ENCODE data around the gene AKAP8.
"Not testable (repeated sequence)": the region's sequence is repeated elsewhere in the genome, so short reads cannot be mapped to it uniquely, and the experiment has no call there.

The AKAP8 gene

DNA sequence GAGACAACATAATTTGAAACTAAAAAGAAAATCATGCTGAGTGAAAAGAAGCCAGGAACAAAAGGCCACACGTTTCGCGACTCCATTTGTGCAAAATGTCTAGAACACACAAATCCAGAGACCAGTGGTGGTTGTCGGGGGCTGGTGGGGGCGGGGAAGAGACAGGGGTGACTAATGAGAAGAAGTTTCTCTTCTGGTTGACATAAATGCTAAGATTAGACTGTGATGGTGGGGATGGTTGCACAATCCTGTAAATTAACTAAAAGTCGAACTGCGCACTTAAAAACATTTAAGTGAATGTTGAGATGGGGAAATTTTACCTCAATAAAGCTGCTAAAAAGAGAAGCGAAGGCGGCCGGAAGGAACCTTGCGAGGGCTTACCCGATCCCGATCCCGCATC is 7.1 kb downstream of the AKAP8 start:
- no peak overlapping the region for H3K4me3 Mint-ChIP-seq
- no peaks in the 10 kb centered on the region for H3K27me3 Mint-ChIP-seq
- no peak for ATAC-seq
- peak overlapping the region; percentile 49 for H3K27ac Mint-ChIP-seq
- DNase-seq = no peak
- H3K4me1 Mint-ChIP-seq = peaks cover 21% of the 10 kb centered on the region
- peaks cover 24% of the 10 kb centered on the region for H3K36me3 Mint-ChIP-seq (ENCODE audit: low read depth)
- H3K9me3 Mint-ChIP-seq = no peaks in the 10 kb centered on the region

DNA sequence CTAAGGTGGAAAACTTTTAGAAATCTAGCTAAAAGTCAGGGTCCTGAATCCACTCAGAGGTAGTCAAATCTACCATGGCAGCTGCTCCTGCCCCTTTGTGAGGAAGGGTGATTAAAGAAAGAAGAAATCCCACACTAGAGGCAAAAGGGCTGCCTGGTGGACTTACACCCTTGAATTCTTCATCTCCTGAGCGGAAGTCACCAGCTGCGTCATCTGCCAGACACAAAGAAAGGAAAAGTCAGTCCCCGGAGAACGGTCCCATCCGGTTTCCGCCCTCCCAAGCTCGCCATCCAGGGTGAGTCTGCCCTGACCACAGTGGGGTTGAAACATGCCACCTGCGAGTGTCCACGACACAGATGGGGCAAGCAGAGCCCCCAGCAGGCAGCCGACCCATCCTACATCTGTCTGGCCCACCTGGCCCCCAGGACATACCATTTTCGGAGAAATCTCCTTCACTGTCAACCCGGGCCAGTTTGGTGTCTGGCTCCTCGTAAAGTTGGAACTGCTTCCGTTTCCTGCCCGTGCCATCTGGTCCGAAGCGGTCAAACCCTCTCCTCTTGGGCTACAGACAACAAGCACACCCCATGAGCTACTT is 7.7 kb downstream of the AKAP8 start:
- peaks cover 15% of the 10 kb centered on the region for H3K4me1 Mint-ChIP-seq
- H3K27ac Mint-ChIP-seq = no peak overlapping the region
- H3K4me3 Mint-ChIP-seq = no peak overlapping the region
- ATAC-seq (no peak), DNase-seq (no peak)
- H3K9me3 Mint-ChIP-seq = no peaks in the 10 kb centered on the region
- no peaks in the 10 kb centered on the region for H3K27me3 Mint-ChIP-seq
- H3K36me3 Mint-ChIP-seq (ENCODE audit: low read depth) = peaks cover 22% of the 10 kb centered on the region

- H3K4me3 Mint-ChIP-seq = no peak overlapping the region
- H3K27me3 Mint-ChIP-seq = no peaks in the 10 kb centered on the region
- no peak for DNase-seq
- ATAC-seq = no peak
- H3K4me1 Mint-ChIP-seq = peaks cover 9% of the 10 kb centered on the region
- no peak overlapping the region for H3K27ac Mint-ChIP-seq
- no peaks in the 10 kb centered on the region for H3K9me3 Mint-ChIP-seq
- H3K36me3 Mint-ChIP-seq (ENCODE audit: low read depth) = peaks cover 27% of the 10 kb centered on the region
Observed at GRCh38 chr19:15371119-15371518, 8.5 kb downstream of the AKAP8 start.

DNA sequence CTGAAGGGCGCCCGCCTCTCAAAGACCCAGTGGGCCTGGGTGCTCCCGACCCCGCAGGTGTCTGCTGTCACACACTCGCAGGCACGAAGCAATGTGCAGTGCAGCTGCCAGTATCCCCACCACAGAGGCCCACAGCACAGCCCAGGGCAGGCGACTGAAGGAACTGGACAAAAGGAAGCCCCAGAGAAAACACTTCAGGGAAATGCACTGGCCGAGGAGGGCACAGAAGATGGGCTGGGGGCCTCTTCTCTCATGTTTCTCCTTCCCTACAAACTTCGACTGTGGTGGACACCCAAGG is 10.0 kb downstream of the AKAP8 start:
- ATAC-seq (no peak), DNase-seq (no peak)
- no peak overlapping the region for H3K4me3 Mint-ChIP-seq
- no peaks in the 10 kb centered on the region for H3K27me3 Mint-ChIP-seq
- H3K36me3 Mint-ChIP-seq (ENCODE audit: low read depth) = peaks cover 27% of the 10 kb centered on the region
- peaks cover 6% of the 10 kb centered on the region for H3K4me1 Mint-ChIP-seq
- no peaks in the 10 kb centered on the region for H3K9me3 Mint-ChIP-seq
- no peak overlapping the region for H3K27ac Mint-ChIP-seq

DNA sequence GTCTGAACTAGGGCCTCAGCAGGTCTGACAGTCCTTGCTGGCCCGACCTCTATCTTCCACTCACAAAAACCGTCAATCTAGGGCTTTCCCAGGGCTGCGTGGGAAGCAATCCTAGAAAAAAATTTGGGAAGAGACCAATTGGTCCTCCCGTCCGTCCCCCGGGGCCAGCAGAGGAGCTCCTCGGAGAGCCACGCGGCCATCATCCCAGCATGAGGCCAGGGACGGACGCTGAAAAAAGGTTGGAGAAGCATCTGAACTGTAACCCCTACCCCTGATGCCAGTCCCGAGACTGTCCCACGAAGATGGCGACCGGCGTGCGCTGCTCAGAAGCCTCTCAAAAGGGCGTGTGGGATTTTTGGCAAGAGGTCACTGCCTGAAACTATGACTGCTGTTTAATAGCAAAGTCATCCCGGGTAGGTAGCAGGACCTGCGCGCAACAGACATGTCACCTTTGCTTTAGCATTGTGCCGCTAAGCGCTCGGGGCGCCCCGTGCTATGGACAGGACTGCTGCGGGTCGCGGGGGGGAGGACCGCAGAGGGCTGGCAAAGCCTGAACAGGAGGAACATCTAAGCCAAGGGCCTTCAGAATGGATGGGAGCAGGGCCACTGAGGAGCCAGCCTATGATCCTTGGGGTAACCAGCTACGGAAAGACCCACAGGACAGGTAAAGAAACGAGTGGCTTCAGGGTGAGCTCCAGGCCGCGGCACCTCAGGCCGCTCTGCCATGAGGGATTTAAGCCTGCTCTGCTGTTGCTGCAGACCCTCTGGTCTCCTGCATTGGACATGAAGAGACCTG is 10.6 kb downstream of the AKAP8 start:
- H3K27me3 Mint-ChIP-seq = no peaks in the 10 kb centered on the region
- H3K27ac Mint-ChIP-seq = peak overlapping the region; percentile 11
- ATAC-seq (no peak), DNase-seq (no peak)
- H3K36me3 Mint-ChIP-seq (ENCODE audit: low read depth) = peaks cover 27% of the 10 kb centered on the region
- H3K4me3 Mint-ChIP-seq = no peak overlapping the region
- peaks cover 6% of the 10 kb centered on the region for H3K4me1 Mint-ChIP-seq
- no peaks in the 10 kb centered on the region for H3K9me3 Mint-ChIP-seq

DNA sequence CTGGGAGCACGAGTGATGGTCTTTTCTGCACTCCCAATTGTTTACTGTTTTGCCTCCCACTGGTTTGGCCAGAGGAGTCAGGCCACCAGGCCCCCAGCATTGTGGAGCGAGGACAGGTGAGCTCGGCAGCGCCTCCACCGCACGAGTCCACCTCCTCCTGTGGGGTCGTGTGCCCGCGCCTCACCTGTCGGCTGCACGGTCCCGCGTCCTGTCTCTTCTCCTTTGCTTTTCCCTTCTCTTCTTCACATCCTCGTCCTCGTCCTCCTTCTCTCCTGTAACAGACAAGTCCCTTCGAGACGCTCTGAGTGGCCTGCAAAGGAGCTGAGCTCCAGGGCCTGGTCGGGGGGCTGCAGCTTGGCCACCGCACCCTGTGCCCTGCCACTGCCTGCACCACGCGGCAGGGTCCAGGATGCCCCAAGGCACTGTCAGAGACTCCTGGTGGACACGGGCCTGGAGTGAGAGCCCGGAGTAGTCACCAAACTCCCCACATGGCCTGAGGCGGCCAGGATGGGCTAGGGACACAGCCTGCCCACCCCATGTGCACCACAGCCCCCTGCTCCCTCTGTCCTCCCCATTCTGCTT is 11.4 kb downstream of the AKAP8 start:
- Mint-ChIP-seq H3K4me3 (no peak overlapping the region), H3K36me3 (ENCODE audit: low read depth) (peaks cover 29% of the 10 kb centered on the region)
- ATAC-seq = peak; percentile 8

GRCh38 chr19:15367439-15367838 is 12.1 kb downstream of the AKAP8 start:
- ATAC-seq (no peak), DNase-seq (no peak)

More for the DNA sequence above, 11.4 kb downstream of the AKAP8 start:
- H3K9me3 Mint-ChIP-seq = no peaks in the 10 kb centered on the region
- no peaks in the 10 kb centered on the region for H3K27me3 Mint-ChIP-seq
- no peak for DNase-seq
- peak overlapping the region; percentile 11 for H3K27ac Mint-ChIP-seq
- peaks cover 5% of the 10 kb centered on the region for H3K4me1 Mint-ChIP-seq

GRCh38 chr19:15365264-15365663 is 14.3 kb downstream of the AKAP8 start:
- Mint-ChIP-seq H3K4me3 (no peak overlapping the region), H3K27me3 (no peaks in the 10 kb centered on the region), H3K9me3 (no peaks in the 10 kb centered on the region), H3K4me1 (no peaks in the 10 kb centered on the region), H3K36me3 (ENCODE audit: low read depth) (peaks cover 32% of the 10 kb centered on the region), H3K27ac (no peak overlapping the region)
- DNase-seq = no peak
- ATAC-seq = no peak

More at GRCh38 chr19:15367439-15367838, 12.1 kb downstream of the AKAP8 start:
- Mint-ChIP-seq H3K27me3 (no peaks in the 10 kb centered on the region), H3K36me3 (ENCODE audit: low read depth) (peaks cover 26% of the 10 kb centered on the region), H3K9me3 (no peaks in the 10 kb centered on the region), H3K27ac (no peak overlapping the region), H3K4me1 (peaks cover 2% of the 10 kb centered on the region), H3K4me3 (no peak overlapping the region)

DNA sequence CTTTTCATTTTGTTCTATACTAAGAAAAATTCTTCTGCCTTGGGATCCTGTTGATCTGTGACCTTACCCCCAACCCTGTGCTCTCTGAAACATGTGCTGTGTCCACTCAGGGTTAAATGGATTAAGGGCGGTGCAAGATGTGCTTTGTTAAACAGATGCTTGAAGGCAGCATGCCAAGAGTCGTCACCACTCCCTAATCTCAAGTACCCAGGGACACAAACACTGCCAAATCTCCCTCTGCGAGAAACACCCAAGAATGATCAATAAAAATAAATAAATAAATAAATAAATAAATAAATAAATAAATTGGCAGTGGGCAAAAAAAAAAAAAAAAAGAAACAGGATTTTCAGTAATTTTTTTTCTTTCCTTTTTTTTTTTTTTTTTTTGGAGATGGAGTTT is 15.8 kb downstream of the AKAP8 start:
- H3K27ac Mint-ChIP-seq, H3K9me3 Mint-ChIP-seq, H3K27me3 Mint-ChIP-seq, H3K4me1 Mint-ChIP-seq, ATAC-seq, H3K4me3 Mint-ChIP-seq, DNase-seq: not testable (repeated sequence)
- peaks cover 37% of the 10 kb centered on the region for H3K36me3 Mint-ChIP-seq (ENCODE audit: low read depth)

- not testable (repeated sequence) for ATAC-seq, H3K27ac Mint-ChIP-seq, H3K27me3 Mint-ChIP-seq, H3K9me3 Mint-ChIP-seq, H3K4me3 Mint-ChIP-seq, DNase-seq, H3K4me1 Mint-ChIP-seq
- peaks cover 42% of the 10 kb centered on the region for H3K36me3 Mint-ChIP-seq (ENCODE audit: low read depth)
Observed at GRCh38 chr19:15363048-15363447, 16.5 kb downstream of the AKAP8 start.

DNA sequence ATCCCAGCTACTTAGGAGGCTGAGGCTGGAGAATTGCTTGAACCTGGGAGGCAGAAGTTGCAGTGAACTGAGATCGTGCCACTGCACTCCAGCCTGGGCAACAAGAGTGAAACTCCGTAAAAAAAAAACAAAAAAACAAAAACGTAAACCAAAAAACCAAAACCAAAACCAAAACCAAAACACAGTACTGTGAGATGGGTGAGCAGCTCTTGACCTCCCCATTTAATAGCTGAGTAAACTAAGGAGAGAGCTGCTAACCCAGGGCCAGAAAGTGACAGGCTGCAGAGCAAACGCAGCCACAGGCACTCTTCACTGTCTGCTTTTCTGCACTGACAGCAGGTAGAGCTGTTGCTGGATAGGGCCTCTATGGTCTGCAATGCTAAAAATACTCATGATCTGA is 19.6 kb downstream of the AKAP8 start:
- H3K27me3 Mint-ChIP-seq, H3K9me3 Mint-ChIP-seq, H3K4me3 Mint-ChIP-seq, ATAC-seq, H3K4me1 Mint-ChIP-seq, H3K27ac Mint-ChIP-seq, DNase-seq: not testable (repeated sequence)
- peaks cover 48% of the 10 kb centered on the region for H3K36me3 Mint-ChIP-seq (ENCODE audit: low read depth)

DNA sequence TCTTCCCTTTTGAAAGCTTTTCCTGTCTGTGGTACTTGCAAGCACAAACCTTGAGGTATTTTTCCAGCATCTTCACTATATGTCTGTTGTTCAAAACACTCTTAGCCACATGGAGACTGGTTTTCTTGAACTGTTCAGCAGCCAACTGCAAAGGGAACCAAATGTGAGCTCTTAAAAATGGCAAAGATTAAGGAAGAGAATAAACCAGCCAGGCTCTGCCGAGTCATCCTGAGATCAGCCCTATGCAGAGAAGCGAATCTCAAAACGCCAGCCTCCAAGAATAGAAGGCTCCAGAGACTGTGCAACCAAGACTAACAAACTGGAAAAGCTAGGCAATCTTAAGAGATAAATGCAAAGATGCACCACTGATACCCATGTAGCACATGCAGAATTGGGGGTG is 20.7 kb downstream of the AKAP8 start:
- peak overlapping the region; percentile 64 for H3K27ac Mint-ChIP-seq
- ATAC-seq = no peak

DNA sequence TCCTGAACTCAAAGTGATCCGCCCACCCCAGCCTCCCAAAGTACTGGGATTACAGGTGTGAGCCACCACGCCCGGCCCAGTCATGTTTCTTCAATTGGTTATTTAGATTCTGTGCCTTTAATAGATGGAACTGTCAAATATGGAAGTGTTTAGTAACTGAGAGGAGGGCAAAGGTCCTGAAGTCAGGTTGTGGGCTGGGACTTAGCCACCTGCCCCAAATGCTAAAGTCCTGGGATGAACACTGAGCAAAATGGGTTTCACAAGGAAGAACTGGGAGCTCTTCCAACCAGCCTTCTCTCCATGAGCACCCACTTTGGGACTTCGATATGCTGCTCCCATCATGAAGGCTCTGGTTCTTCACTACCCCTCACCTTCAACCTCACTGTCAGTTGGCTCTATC is 21.7 kb downstream of the AKAP8 start:
- peaks cover 61% of the 10 kb centered on the region for H3K36me3 Mint-ChIP-seq (ENCODE audit: low read depth)
- no peaks in the 10 kb centered on the region for H3K4me1 Mint-ChIP-seq
- H3K9me3 Mint-ChIP-seq = no peaks in the 10 kb centered on the region
- ATAC-seq = no peak
- H3K27me3 Mint-ChIP-seq = no peaks in the 10 kb centered on the region
- H3K4me3 Mint-ChIP-seq = no peak overlapping the region
- DNase-seq = no peak
- H3K27ac Mint-ChIP-seq = no peak overlapping the region

More for the DNA sequence above, 20.7 kb downstream of the AKAP8 start:
- H3K27me3 Mint-ChIP-seq = no peaks in the 10 kb centered on the region
- H3K9me3 Mint-ChIP-seq = no peaks in the 10 kb centered on the region
- no peak overlapping the region for H3K4me3 Mint-ChIP-seq
- peaks cover 59% of the 10 kb centered on the region for H3K36me3 Mint-ChIP-seq (ENCODE audit: low read depth)
- DNase-seq = no peak
- no peaks in the 10 kb centered on the region for H3K4me1 Mint-ChIP-seq

DNA sequence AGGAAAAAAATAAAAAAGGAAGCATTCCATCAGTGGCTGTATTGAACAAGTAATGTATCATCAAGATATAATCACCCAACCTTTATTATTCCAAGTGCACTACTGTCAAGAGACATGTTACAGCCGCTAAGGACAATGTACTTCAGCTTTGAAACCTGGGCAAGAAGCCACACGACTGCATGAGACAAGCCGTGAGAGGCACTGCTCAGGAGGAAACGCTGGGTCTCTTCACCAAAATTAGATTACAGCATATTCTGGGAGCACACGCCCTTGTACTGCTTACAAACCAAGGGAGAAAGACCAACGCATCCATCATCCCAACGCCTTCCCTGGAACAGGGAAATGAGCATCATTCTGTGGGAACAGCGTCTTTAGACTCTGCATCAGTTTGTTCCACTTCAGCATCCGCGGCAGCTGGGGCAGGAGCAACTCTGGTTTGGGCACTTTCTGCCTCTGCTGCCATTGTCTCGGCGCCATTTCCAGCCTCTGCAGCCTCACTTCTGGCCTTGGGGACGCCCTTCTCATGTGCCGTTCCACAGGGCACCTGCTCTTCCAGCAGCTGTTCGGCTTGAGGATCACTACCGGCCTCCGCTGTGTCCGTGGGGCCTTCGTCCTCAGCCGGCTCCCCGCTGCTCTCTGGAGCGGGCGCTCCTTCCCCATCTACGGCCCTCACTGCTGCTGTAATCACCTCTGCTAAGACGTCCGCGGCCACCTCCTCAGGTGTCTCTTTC is 24.9 kb downstream of the AKAP8 start:
- no peaks in the 10 kb centered on the region for H3K27me3 Mint-ChIP-seq

DNA sequence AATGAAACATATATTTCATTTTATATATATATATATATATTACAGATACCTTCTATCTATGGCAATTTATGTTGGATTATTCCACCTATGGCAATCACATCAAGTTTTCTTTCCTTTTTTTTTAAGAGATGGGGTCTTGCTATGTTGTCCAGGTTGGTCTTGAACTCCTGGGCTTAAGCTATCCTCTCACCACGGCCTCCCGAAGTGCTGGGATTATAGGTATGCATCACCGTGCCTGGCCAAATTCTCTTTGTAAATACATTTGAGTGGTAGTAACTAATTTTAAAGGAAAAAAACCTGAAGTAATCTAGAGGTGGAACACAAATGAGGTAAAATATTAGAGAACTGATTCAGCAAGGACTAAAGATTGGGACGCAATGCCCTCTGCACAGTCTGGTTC is 25.7 kb downstream of the AKAP8 start:
- H3K27me3 Mint-ChIP-seq = no peaks in the 10 kb centered on the region
- H3K4me3 Mint-ChIP-seq = no peak overlapping the region
- no peaks in the 10 kb centered on the region for H3K9me3 Mint-ChIP-seq
- H3K27ac Mint-ChIP-seq = no peak overlapping the region
- no peaks in the 10 kb centered on the region for H3K4me1 Mint-ChIP-seq
- H3K36me3 Mint-ChIP-seq (ENCODE audit: low read depth) = peaks cover 43% of the 10 kb centered on the region
- no peak for DNase-seq
- ATAC-seq = no peak

More for the DNA sequence above, 24.9 kb downstream of the AKAP8 start:
- Mint-ChIP-seq H3K27ac (no peak overlapping the region), H3K9me3 (no peaks in the 10 kb centered on the region), H3K4me1 (no peaks in the 10 kb centered on the region), H3K4me3 (no peak overlapping the region), H3K36me3 (ENCODE audit: low read depth) (peaks cover 47% of the 10 kb centered on the region)
- DNase-seq (no peak), ATAC-seq (no peak)

Data from activated naive CD8-positive, alpha-beta T cell treated with anti-CD3 and anti-CD28 coated beads, Interleukin-2, amount 50 U/mL, for 24 hours (primary cell).